B cell (primary cell): ENCODE results near the gene KPNA6.

ENCODE experiments used
- CTCF ChIP-seq: fragments of 200-600 bp; IDR thresholded peaks from one replicate; pipeline ENCODE4 v1.8.0; 2022; ENCODE audit warnings: antibody characterized with exemption, mild to moderate bottlenecking
- EZH2 ChIP-seq: IDR thresholded peaks from 2 replicates; pipeline ENCODE4 v1.6.1; 2012; ENCODE audit warnings: borderline replicate concordance, low read depth, mild to moderate bottlenecking, moderate library complexity, low read length; ENCODE audit not compliant: insufficient read depth, poor library complexity, severe bottlenecking

- no peak for TF ChIP-seq CTCF
- TF ChIP-seq EZH2: no peak
These were observed 3.7 kb upstream of the KPNA6 start for GRCh38 chr1:32104127-32104526.
